HepG2 (cell line): ENCODE measurements around the gene AP4M1. TPM values are rescaled to one million over a fixed set of nuclear protein-coding genes. Genes with fewer than 3 reads are reported as not detected.

ENCODE experiments used
- microRNA counts: library from miRNA; unstranded; fragments of <30 nt; microRNA quantifications from one replicate; lab custom pipeline; 2015
- microRNA-seq: library from miRNA; unstranded; fragments of <30 nt; microRNA quantifications from one replicate; pipeline ENCODE4, GENCODE V29; 2020
- polyA plus RNA-seq, 8 experiments: library from polyadenylated mRNA; depleted of rRNA in 3 of 8; stranded (reverse) in 7 of 8; unstranded in 1 of 8; fragments of >200 nt; fragmentation: Illumina TruSeq in 4 of 8; extraction: Trizol in 4 of 8; gene quantifications; 2 replicates each; pipeline versions ENCODE4 v1.2.1 to v1.2.3, GENCODE V29; 2011 to 2016; ENCODE audit warnings: low read depth in 4 of 8, missing spikeins in 1 of 8, mixed read lengths in 1 of 8; ENCODE audit not compliant: insufficient read depth in 1 of 8
- small RNA-seq, 3 experiments: library from RNA; depleted of rRNA; stranded (forward); fragments of <200 nt; gene quantifications; one replicate each; pipeline ENCODE3, GENCODE V24; 2012; ENCODE audit warnings: low read depth in 2 of 3, low replicate concordance in 1 of 3; ENCODE audit not compliant: insufficient read length in 3 of 3, insufficient read depth in 2 of 3
- total RNA-seq, 5 experiments: library from RNA; depleted of rRNA; stranded (reverse); fragments of >200 nt; fragmentation: Illumina TruSeq; extraction: Trizol; gene quantifications; 2 replicates each; pipeline ENCODE4 v1.2.3, GENCODE V29; 2016; ENCODE audit warnings: low read depth in 1 of 5

Gene AP4M1
- total and polyA plus RNA-seq, 2 of the 13 experiments (the other 11 are each of a cell fraction or from before 2014, with no cell fraction given) = 6.3 to 9.7 TPM

MicroRNAs encoded within 50 kb of the gene (microRNA counts, 767-probe panel; counts per million panel counts)
- microRNA hsa-miR-106b-5p (lab: Ali Mortazavi, UCI) = not detected
- microRNA hsa-miR-25-3p (lab: Ali Mortazavi, UCI) = 52,063 counts per million, percentile 85 among the panel's probes with 10 or more counts
- 61,079 counts per million, percentile 95 among the panel's probes with 10 or more counts for microRNA hsa-miR-93-5p (lab: Ali Mortazavi, UCI)

Small RNA genes within 50 kb of the gene (microRNA-seq; reads per million reads assigned to microRNA genes)
- gene MIR106B (5,652 reads per million, percentile 98 among the genes with 10 or more reads in this experiment), gene MIR25 (530 reads per million, percentile 85 among the genes with 10 or more reads in this experiment), gene MIR4658 (not detected), gene MIR93 (8,140 reads per million, percentile 99 among the genes with 10 or more reads in this experiment)

Small RNA genes within 50 kb of the gene (small RNA-seq; reads per million reads assigned to genes)
- gene MIR106B (389 to 66,064 (median 21,823) reads per million in 3 experiments), gene MIR25 (1,455 to 158,439 (median 42,657) reads per million in 3 experiments), gene MIR93 (283 to 23,892 (median 5,655) reads per million in 3 experiments)

Other genes with a start within 250 kb of the AP4M1 start
- not detected in 2 replicates for gene OR2AE1, start 224.6 kb upstream of the AP4M1 start, total RNA-seq (2016; rRNA removed; fragmentation: Illumina TruSeq; extraction: Trizol)
- 0.07 TPM in 1 of 2 replicates, not detected in the other for gene OR2AE1, start 224.6 kb upstream of the AP4M1 start, polyA plus RNA-seq (2011; rRNA removed)
- 21.7 and 25.1 TPM in 2 replicates for gene TRIM4, start 182.1 kb upstream of the AP4M1 start, total RNA-seq (2016; rRNA removed; fragmentation: Illumina TruSeq; extraction: Trizol)
- gene TRIM4, start 182.1 kb upstream of the AP4M1 start, polyA plus RNA-seq (2011; rRNA removed) = 16.6 and 17.6 TPM in 2 replicates
- 0.66 and 0.75 TPM in 2 replicates for gene GJC3, start 172.0 kb upstream of the AP4M1 start, total RNA-seq (2016; rRNA removed; fragmentation: Illumina TruSeq; extraction: Trizol)
- gene GJC3, start 172.0 kb upstream of the AP4M1 start, polyA plus RNA-seq (2011; rRNA removed) = 1.4 TPM in 2 replicates
- 37.9 and 93.8 TPM in 2 replicates for gene AZGP1, start 125.6 kb upstream of the AP4M1 start, total RNA-seq (2016; rRNA removed; fragmentation: Illumina TruSeq; extraction: Trizol)
- gene AZGP1, start 125.6 kb upstream of the AP4M1 start, polyA plus RNA-seq (2011; rRNA removed) = 229 and 265 TPM in 2 replicates
- gene ZKSCAN1, start 86.0 kb upstream of the AP4M1 start, total RNA-seq (2016; rRNA removed; fragmentation: Illumina TruSeq; extraction: Trizol) = 60.6 and 64.5 TPM in 2 replicates
- 46.0 and 46.4 TPM in 2 replicates for gene ZKSCAN1, start 86.0 kb upstream of the AP4M1 start, polyA plus RNA-seq (2011; rRNA removed)
- gene ZSCAN21, start 51.9 kb upstream of the AP4M1 start, total RNA-seq (2016; rRNA removed; fragmentation: Illumina TruSeq; extraction: Trizol) = 10.0 and 11.8 TPM in 2 replicates
- gene ZSCAN21, start 51.9 kb upstream of the AP4M1 start, polyA plus RNA-seq (2011; rRNA removed) = 7.0 and 8.5 TPM in 2 replicates
- 53.2 and 56.9 TPM in 2 replicates for gene ZNF3, start 19.9 kb upstream of the AP4M1 start, total RNA-seq (2016; rRNA removed; fragmentation: Illumina TruSeq; extraction: Trizol)
- 29.1 and 33.7 TPM in 2 replicates for gene ZNF3, start 19.9 kb upstream of the AP4M1 start, polyA plus RNA-seq (2011; rRNA removed)
- 33.4 and 64.4 TPM in 2 replicates for gene COPS6, start 12.7 kb upstream of the AP4M1 start, total RNA-seq (2016; rRNA removed; fragmentation: Illumina TruSeq; extraction: Trizol)
- 117 and 124 TPM in 2 replicates for gene COPS6, start 12.7 kb upstream of the AP4M1 start, polyA plus RNA-seq (2011; rRNA removed)
- 214 and 229 TPM in 2 replicates for gene MCM7, start 246 bp upstream of the AP4M1 start, total RNA-seq (2016; rRNA removed; fragmentation: Illumina TruSeq; extraction: Trizol)
- 74.6 and 84.5 TPM in 2 replicates for gene MCM7, start 246 bp upstream of the AP4M1 start, polyA plus RNA-seq (2011; rRNA removed)
- gene TAF6, start 17.7 kb downstream of the AP4M1 start, total RNA-seq (2016; rRNA removed; fragmentation: Illumina TruSeq; extraction: Trizol) = 18.8 and 25.6 TPM in 2 replicates
- gene TAF6, start 17.7 kb downstream of the AP4M1 start, polyA plus RNA-seq (2011; rRNA removed) = 12.6 and 12.9 TPM in 2 replicates
- 5.4 and 12.7 TPM in 2 replicates for gene CNPY4, start 18.0 kb downstream of the AP4M1 start, total RNA-seq (2016; rRNA removed; fragmentation: Illumina TruSeq; extraction: Trizol)
- 6.2 TPM in 2 replicates for gene CNPY4, start 18.0 kb downstream of the AP4M1 start, polyA plus RNA-seq (2011; rRNA removed)
- 1.8 and 2.1 TPM in 2 replicates for gene MBLAC1, start 25.3 kb downstream of the AP4M1 start, total RNA-seq (2016; rRNA removed; fragmentation: Illumina TruSeq; extraction: Trizol)
- 0.79 and 0.88 TPM in 2 replicates for gene MBLAC1, start 25.3 kb downstream of the AP4M1 start, polyA plus RNA-seq (2011; rRNA removed)
- gene LAMTOR4, start 47.3 kb downstream of the AP4M1 start, total RNA-seq (2016; rRNA removed; fragmentation: Illumina TruSeq; extraction: Trizol) = 115 and 120 TPM in 2 replicates
- gene LAMTOR4, start 47.3 kb downstream of the AP4M1 start, polyA plus RNA-seq (2011; rRNA removed) = 111 and 118 TPM in 2 replicates
- gene TRAPPC14, start 57.1 kb downstream of the AP4M1 start, total RNA-seq (2016; rRNA removed; fragmentation: Illumina TruSeq; extraction: Trizol) = 2.0 and 9.6 TPM in 2 replicates
- gene TRAPPC14, start 57.1 kb downstream of the AP4M1 start, polyA plus RNA-seq (2011; rRNA removed) = 4.7 and 7.0 TPM in 2 replicates
- gene GAL3ST4, start 67.0 kb downstream of the AP4M1 start, total RNA-seq (2016; rRNA removed; fragmentation: Illumina TruSeq; extraction: Trizol) = 0.29 TPM in 1 of 2 replicates, not detected in the other
- gene GAL3ST4, start 67.0 kb downstream of the AP4M1 start, polyA plus RNA-seq (2011; rRNA removed) = 0.41 and 0.73 TPM in 2 replicates
- 0.10 and 0.64 TPM in 2 replicates for gene GPC2, start 75.7 kb downstream of the AP4M1 start, total RNA-seq (2016; rRNA removed; fragmentation: Illumina TruSeq; extraction: Trizol)
- 0.76 and 0.78 TPM in 2 replicates for gene GPC2, start 75.7 kb downstream of the AP4M1 start, polyA plus RNA-seq (2011; rRNA removed)
- 0.22 and 0.33 TPM in 2 replicates for gene STAG3, start 76.3 kb downstream of the AP4M1 start, total RNA-seq (2016; rRNA removed; fragmentation: Illumina TruSeq; extraction: Trizol)
- 0.09 and 0.12 TPM in 2 replicates for gene STAG3, start 76.3 kb downstream of the AP4M1 start, polyA plus RNA-seq (2011; rRNA removed)
- gene PVRIG, start 118.3 kb downstream of the AP4M1 start, total RNA-seq (2016; rRNA removed; fragmentation: Illumina TruSeq; extraction: Trizol) = not detected in 2 replicates
- gene PVRIG, start 118.3 kb downstream of the AP4M1 start, polyA plus RNA-seq (2011; rRNA removed) = not detected in 2 replicates
- gene SPDYE3, start 206.1 kb downstream of the AP4M1 start, total RNA-seq (2016; rRNA removed; fragmentation: Illumina TruSeq; extraction: Trizol) = not detected in 2 replicates
- not detected in 2 replicates for gene SPDYE3, start 206.1 kb downstream of the AP4M1 start, polyA plus RNA-seq (2011; rRNA removed)